ENCODE data around the gene KCND3. TPM values are rescaled to one million over a fixed set of nuclear protein-coding genes. Genes with fewer than 3 reads are reported as not detected.

KCND3 gene
- polyA plus RNA-seq, 4 donors: 1.3 to 1.6 (median 1.4) TPM

DNA sequence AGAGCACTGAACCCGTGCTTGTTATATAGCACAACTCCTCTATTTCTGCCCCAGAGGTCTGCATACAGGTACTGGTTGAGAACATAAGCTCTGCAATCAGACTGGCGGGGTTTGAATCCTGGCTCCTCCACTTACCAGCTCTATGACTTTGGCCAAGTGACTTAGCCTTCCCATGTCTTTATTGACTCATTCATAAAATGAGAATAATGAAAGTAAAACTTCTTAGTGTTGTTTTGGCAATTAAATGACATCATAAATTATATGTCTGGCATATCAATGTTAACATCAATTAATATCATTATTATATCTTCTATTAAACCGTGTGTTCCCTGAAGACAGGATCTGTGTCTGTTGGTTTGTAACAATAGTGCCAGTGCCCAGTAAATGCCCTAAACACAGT, 254.6 kb downstream of the KCND3 start:
- DNase-seq (ENCODE audit: low read depth in 4 of 4, low spot score in 2 of 4): no peak

DNA sequence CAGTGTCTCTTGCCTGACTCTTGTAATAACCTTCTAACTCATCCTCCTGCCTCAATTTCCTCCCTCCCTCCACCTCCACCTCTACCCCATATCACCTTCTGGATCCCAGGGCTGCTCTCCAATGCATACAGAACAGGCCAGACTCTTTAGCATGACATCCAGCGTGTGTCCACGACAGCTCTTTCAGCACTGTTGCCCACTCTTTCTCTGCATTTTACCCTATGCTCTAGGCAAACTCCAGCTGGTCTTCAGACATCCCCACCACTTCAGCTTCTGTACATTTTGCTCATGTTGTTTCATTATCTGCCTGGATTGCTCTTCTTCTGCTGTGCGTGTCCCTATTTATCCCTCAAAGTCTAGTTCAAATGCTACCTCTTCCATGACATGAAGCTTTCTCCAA, 255.0 kb downstream of the KCND3 start:
- DNase-seq (ENCODE audit: low read depth in 4 of 4, low spot score in 2 of 4): no peak

DNA sequence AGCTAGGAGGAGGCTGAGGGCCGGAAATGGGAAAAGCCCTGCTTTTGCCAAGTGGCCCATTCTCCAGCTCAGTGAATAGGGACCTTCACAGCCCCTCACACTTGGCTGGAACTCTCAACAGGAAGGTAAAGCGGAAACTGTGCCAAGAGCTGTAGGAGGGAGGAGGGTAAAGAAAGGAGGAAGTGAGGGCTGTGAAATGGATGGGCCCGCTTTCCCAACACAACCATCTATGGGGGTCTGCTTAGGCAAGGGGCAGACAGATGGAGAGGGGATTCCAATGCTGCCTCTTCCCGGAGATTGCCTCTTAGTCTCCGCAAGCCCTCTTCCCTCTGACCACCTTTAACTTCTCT, 255.5 kb downstream of the KCND3 start:
- no peak for DNase-seq (ENCODE audit: low read depth in 4 of 4, low spot score in 2 of 4)

DNA sequence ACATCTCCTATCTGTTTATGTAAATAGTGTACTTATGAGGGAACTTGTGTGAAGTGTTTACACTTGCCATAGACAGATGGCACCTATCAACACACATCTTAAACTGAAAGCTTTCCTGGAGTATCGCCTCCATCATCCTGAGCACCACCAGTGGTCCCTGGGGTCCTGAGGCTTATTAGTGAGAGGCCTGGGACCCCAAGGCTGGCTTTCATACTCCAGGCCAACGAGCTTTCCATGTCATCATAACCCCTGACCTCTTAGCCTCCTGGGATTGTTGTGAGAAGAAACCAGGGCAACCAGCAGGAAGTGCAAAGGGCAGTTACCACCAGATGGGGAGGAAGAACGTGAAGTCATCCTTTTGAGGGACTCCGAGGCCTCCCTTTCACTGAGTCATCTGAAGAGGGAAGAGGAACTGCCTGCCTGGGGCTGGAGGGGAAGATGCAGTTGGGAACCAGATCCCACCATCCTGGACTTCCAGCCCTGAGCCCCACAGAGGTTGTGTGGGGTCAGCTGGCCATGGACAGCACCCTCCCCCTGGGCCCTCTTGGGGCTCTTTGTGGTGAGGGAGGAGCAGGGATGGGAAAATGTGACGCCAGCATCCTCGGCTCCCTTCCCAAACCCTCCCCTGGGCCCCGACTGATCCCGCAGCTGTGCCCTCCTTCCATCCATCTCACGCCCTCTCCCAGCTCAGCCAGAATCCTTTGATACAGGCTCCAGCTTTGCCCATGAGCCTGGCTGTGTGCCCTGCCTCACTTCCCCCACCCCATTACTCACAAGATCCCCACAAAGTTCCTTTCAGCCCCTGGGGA, 256.1 kb downstream of the KCND3 start:
- no peak for DNase-seq (ENCODE audit: low read depth in 4 of 4, low spot score in 2 of 4)

DNA sequence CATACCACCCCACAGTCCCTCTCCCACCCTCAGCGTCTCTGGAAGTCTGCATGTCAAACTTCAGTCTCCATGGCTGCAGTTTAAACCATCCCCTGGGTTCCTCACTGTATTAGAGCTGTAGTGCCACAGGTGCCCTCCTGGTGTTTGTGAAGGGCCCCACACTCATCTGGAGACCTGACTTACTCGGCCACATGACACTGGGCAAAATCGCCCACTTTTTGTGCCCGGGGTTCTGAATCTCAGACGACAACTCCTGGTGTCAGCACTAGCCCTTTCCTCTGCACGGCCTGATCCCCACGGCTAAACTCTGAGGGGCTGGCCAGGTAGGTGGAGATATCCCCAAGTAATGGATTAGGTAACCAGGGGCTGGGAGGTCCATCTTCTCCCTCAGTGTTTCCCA, 256.8 kb downstream of the KCND3 start:
- DNase-seq (ENCODE audit: low read depth in 4 of 4, low spot score in 2 of 4): no peak

DNA sequence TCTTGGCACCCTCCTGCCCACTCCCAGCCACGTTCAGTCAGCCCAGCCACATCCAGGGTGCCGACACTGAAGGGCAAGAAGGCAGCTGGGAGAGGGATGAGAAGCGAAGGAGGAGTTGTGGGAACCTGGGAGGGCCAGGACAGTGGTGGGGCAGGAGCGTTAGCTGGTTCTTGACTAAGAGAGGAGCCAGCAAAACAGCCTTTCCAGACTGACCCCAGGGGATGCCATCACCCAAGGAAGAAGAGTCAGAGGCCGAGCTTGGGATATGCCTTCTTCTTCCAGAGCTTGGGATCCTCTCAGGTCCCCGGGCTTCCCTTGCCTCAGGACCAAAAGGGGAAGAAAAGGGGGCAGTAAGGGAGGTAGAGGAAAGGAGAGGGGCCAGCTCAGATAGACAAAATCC, 257.5 kb downstream of the KCND3 start:
- no peak for DNase-seq (ENCODE audit: low read depth in 4 of 4, low spot score in 2 of 4)

DNA sequence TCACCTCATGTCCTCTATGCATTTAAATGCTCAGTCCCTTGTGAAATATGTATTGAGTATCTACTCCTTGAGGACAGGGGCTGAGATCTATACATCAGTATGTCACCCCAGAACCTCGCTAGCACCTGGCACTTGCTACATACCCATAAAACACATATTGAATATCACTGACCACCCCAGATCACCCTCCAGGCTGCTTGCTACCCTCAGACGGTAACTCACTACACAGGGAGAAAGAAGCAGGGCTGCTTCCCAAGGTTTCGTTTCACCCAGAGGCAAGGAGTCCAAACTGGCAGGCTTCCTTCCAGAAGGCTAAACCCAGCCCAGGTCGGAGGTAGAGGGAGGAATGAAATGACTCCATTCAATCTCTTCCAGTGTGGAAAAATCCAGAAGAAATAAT, 258.8 kb downstream of the KCND3 start:
- no peak for DNase-seq (ENCODE audit: low read depth in 4 of 4, low spot score in 2 of 4)

DNA sequence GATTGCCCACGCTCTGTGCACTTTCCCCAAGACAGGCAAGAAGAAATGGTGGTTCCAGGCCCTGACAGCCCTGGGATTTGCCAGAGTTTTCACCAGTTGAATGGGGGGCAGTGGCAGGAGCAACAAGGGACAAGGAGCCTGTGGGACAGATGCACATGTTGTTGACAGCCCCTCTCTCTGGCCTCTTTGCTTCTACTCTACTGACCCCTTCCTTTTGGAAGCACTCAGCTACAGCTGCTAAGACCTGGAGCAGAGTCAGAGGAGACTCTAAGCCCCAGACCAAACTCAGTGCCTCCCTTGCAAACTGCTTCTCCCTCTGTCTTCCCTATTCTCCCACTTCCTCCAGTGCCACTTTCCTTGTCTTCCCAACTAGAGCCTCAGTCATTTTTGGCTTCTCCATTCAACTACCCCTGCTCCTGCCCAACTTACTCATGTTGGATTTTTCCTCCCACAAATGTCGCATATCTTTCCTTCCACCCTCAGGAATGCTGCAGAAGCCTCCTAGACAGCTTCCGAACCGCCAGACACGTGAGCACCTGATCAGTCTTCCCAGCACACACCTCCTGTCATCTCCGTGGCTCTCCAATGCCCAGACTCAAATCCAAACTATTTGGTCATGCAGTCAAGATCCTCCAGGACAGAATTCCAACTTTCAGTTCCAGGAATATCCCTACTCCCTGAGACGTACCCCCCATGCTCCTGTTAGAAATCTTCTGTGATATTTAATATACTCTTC, 259.4 kb downstream of the KCND3 start:
- DNase-seq (ENCODE audit: low read depth in 4 of 4, low spot score in 2 of 4): no peak

DNA sequence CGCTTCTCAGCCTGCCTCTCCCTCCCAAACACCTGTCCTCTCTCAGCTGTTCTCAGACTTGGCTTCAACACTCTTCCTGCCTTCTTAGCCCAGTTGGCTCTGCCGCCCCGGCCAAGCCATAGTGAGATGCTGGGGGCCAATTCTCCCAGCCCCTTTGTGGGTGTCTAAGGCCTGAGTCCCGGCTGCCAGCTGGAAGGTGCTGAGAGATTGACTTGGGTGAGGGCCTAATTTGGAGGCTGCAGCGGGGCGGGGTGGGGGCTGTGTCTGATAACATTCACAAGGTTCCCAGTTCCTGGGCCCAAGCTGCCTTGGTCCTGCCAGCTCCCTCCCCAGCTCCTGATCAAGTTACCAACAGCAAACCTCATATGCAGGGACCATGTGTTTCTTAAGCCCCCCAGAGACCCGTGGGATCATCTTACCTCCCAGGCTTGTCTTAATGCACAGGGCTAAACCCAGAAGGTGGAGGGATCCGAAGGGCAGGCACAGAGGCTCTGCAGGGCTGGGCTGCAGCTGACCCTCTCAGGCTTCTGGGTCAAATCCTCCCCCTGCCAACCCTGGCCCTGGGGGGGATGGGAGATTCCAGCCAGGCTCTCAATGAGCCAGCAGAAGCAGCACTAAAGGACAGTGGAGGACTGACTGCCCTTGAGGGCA, 260.1 kb downstream of the KCND3 start:
- DNase-seq (ENCODE audit: low read depth in 4 of 4, low spot score in 2 of 4): no peak

DNA sequence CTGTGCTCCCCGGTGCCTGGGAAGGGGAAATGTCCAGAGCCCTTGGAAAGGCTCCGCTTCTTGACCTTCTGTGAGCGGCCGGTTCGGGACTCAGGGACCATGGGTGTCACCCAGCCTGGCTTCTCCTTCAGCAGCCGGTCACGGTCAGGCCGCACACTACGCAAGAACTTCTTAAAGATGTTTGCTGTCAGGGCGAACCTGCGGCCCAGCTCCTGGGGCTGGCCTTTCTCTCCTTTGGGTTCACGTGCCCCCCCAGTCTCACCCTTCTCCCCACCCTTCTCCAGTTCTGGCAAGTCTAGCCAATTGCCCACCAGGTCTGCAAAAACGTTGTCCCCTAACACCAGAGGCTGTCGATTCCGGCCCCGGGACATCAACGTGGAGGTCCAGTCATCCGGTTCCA, 262.4 kb downstream of the KCND3 start:
- no peak for DNase-seq (ENCODE audit: low read depth in 4 of 4, low spot score in 2 of 4)

DNA sequence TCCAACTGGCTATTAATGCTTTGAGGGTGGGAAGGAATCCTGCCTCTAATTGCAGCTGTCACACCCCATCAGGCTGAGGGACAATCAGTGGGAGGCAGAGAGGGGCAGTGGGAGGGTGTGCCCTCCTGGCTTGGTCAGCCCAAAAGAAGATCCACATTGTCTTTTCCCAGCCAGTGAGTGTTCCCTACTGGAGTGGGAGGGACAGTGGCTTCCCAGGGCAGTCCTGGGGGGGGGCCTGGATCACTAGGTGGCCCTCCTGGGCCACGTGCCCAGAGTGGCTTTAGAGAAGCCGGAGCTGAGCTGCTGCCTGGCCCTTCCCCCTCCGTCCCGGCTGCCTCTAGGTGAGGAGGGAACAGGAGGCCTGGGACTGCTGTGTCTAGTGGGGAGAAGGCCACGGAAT, 264.3 kb downstream of the KCND3 start:
- no peak for DNase-seq (ENCODE audit: low read depth in 4 of 4, low spot score in 2 of 4)

DNA sequence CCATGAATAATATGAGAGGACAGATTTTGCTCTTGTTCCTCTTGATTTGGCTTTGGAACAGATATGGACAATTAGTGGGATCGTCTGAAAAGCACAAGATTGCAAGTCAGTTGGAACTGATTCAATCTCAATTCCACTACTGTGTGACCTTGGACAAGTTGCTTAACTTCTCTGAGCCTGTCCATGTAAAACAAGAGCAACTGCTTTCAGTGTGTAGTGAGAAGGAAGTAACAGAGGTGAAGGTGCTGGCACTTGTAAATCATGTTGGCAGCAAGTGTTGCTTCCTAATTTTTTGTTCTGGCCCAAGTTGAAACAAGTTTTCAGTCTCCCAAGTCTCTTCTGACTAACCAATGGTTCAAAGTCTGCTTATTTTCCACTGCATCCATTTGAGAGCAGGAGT, 265.6 kb downstream of the KCND3 start:
- no peak for DNase-seq (ENCODE audit: low read depth in 4 of 4, low spot score in 2 of 4)

DNA sequence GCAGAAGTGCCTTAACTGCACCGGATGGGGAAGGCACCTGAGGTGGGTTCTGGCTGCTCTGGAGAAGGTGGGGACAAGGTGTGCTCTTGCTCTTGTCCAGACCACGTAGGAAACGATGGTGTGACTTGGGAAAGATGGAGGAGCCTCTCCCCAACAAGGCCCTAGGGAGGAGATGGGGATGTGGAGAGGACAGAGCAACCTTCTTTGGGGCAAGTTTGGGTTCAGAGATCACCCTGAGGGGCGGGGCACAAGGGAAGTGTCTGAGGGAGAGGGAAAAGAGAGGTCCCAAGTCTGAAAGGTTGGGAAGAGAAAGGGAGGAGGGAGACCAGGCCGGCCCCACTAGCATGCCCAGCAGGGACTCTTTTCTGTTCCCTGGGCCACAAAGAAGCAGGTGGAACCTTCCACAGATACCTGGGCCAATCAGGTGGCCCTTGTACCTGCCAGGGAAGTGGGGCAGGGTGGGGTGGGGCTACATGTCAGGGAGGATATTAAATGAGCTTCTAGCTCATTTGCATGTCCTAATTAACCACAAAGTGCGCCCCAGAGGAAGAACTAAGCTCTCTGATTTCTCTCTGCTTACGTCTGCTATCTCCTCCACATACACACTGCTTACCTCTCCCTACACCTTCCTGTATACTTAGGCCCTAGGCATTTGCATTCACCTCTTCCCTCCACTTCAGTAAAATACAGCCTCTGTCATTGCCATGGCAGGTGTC, 266.2 kb downstream of the KCND3 start:
- DNase-seq (ENCODE audit: low read depth in 4 of 4, low spot score in 2 of 4): no peak

DNA sequence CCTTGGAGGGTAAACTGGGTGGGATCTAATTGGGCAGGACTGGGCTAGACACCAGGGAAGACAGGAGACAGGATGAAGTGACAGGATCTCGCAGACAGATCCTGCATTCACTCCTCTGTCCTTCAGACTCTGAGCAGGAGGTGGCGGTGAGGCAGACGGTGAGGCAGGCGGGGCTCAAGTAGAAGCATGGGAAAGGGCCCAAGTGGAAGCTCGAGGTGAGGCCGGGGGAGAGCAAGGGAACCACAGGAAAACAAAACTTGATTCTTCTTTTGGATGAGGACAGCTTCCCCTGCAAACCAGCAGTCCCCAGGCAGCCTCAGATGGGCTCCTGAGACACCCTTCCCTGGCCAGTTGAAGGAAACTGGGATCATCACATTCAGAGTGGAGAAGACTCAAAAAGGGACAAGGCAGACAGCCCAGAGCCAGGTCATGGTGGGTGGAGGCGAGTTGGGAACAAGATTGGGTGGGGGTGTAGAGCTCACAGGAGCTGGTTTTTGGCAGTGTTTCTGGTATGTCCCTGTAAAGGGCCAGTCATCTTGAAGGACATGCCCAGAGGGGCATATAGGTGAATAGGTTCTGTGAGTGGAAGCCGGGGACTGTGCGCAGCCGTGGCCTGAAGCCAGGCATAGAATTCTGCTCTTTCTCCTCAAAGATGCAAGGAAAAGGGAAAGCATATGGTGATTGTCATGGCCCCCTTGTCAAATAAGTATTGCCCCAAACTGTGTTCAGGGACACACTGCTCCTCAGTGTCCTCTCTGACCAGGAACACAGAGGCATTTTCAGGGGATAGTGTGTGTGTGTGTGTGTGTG, 268.3 kb downstream of the KCND3 start:
- no peak for DNase-seq (ENCODE audit: low read depth in 4 of 4, low spot score in 2 of 4)

Other genes starting within 250 kb of the KCND3 start
- 10 to 100 TPM; 19.6 to 25.1 (median 23.5) TPM for gene DDX20, start 233.8 kb downstream of the KCND3 start, polyA plus RNA-seq (ENCODE audit: insufficient read length in 4 of 4)